Heart right ventricle (tissue), 16 donors: ENCODE results near the gene PTPRD. TPM values are rescaled to one million over a fixed set of nuclear protein-coding genes. Genes with fewer than 3 reads are reported as not detected.

Source experiments
- ATAC-seq, 8 donors: fragments of 200-7000 bp; cut with Tn5 transposase; one replicate each; pipeline ENCODE4 v1.9.1; 2020; ENCODE audit warnings: mild to moderate bottlenecking in 8 of 8, moderate library complexity in 8 of 8, moderate number of reproducible peaks in 1 of 8
- DNase-seq, 2 donors: peaks; one replicate each; pipeline ENCODE4 v3.0.0-alpha.2; 2020
- H3K27ac ChIP-seq, 10 donors: fragments of 200-600 bp; sonication (generic) in 2 of 10; one replicate each; pipeline versions ENCODE4 v1.5.0 to v1.8.0; 2020 to 2022; ENCODE audit warnings: mild to moderate bottlenecking in 3 of 10
- H3K27me3 ChIP-seq, 7 donors: fragments of 200-600 bp; one replicate each; pipeline ENCODE4 v1.8.0; 2021 to 2022; ENCODE audit warnings: mild to moderate bottlenecking in 2 of 7
- H3K36me3 ChIP-seq, 9 donors: fragments of 200-600 bp; sonication (generic) in 1 of 9; one replicate each; pipeline versions ENCODE4 v1.5.0 to v1.8.0; 2020 to 2022; ENCODE audit warnings: mild to moderate bottlenecking in 2 of 9
- H3K4me1 ChIP-seq, 9 donors: fragments of 200-600 bp; sonication (generic) in 1 of 9; one replicate each; pipeline versions ENCODE4 v1.5.0 to v1.8.0; 2020 to 2022; ENCODE audit warnings: mild to moderate bottlenecking in 4 of 9
- H3K4me3 ChIP-seq, 10 donors: fragments of 200-600 bp; sonication (generic) in 2 of 10; one replicate each; pipeline versions ENCODE4 v1.5.0 to v1.8.0; 2020 to 2022; ENCODE audit warnings: mild to moderate bottlenecking in 7 of 10, moderate library complexity in 2 of 10
- H3K9me3 ChIP-seq, 11 donors: fragments of 200-600 bp in 10 of 11; sonication (generic) in 2 of 11; one replicate each; pipeline versions ENCODE4 v1.5.0 to v1.8.0; 2013 to 2022; ENCODE audit warnings: mild to moderate bottlenecking in 2 of 11, control low read depth in 1 of 11, moderate library complexity in 1 of 11
- WGBS, 2 donors: extraction: QIAGEN DNeasy Blood & Tissue Kit; methylation state at CpG; one replicate each; pipeline ENCODE4 v1.1.7; 2013; ENCODE audit warnings: inconsistent platforms in 1 of 2; 5-methylcytosine and 5-hydroxymethylcytosine counted together
- intact Hi-C, 10 donors: fragments of 100-400 bp; cut with DNase I; formaldehyde crosslinking; loops; one replicate each; pipeline versions ENCODE4 v1.11.1 to v1.14.2; 2022
- polyA plus RNA-seq, 2 donors: library from polyadenylated mRNA; stranded (reverse); fragments of 200-250 nt; gene quantifications; one replicate each; pipeline ENCODE4 v1.2.3, GENCODE V29; 2013
- total RNA-seq, 10 donors: library from RNA; stranded (reverse); fragmentation: NEBNext Ultra II Directional in 3 of 10; extraction: Animal tissue kit (Norgen Biotek cat#: 25700) in 3 of 10; gene quantifications; one replicate each; pipeline versions ENCODE4 v1.2.1 to v1.2.4, GENCODE V29; 2021 to 2023
- TF ChIP-seq, protein P1 (sequence below), 9 donors: fragments of 200-600 bp; sonication (generic) in 2 of 9; IDR thresholded peaks; one replicate each; pipeline versions ENCODE4 v1.5.0 to v1.8.0; 2021 to 2022; ENCODE audit warnings: antibody characterized with exemption in 9 of 9, mild to moderate bottlenecking in 5 of 9, moderate library complexity in 1 of 9
- donor health status: Arrhythmogenic right ventricular cardiomyopathy.
- donor health status: ischemic (EF 13 %, LVEDD 7.1; RV severe dilation, severe dysfunction).
- donor health status: healthy with polysubstance abuse.
- donor health status: DM: no; HTN: yes; CAD: no.
- donor health status: DM: no; HTN: no; CAD: no.
- donor health status: ischemic (EF 25% LVEDD 6.9; RV normal size, moderate dysfunction).
- donor health status: ischemic (EF 25% LVEDD 5.7; RV mildly dilated, moderate dysfunction).
- donor health status: healthy.
- donor health status: DM: yes; HTN: yes; CAD: no.
- donor health status: Ischemic cardiomyopathy.
- donor health status: ischemic (EF 35%, LVEDD 5.7; RV mildly dilated, moderate dysfunction).
- donor health status: nonischemic (EF 11% LVEDD 7.7; RV severe dilation, severe dysfunction).
- donor health status: DM: yes; HTN: yes; CAD: no.
- donor health status: PGD.
- donor health status: ischemic (EF 29% LVEDD 5.4; RV normal size, mild dysfunction).
- donor health status: nonischemic (EF 23%, LVEDD 6.1; RV moderate dilation, normal function).

PTPRD gene
- total and polyA plus RNA-seq, 12 donors, result 1.4 to 25.2 (median 13.0) TPM

DNA sequence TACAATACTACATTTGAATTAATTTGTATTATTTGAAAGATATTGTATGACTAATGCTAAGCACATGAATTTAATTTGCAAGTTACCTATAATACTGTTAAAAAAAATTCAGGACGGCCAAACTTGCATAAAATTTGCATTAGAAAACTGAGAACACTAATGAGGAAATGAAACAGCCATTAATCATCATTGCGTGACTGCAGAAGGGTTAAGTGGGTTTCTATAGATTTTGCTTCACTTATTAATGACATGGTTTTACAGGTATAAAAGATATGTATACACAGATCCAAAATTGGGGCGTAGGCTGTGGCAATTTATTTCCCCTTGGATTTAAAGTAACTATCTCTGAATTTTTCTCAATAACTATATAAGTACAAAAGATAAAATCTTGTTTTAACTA lies 882.6 kb downstream of the PTPRD start:
- TF ChIP-seq, protein P1, sequence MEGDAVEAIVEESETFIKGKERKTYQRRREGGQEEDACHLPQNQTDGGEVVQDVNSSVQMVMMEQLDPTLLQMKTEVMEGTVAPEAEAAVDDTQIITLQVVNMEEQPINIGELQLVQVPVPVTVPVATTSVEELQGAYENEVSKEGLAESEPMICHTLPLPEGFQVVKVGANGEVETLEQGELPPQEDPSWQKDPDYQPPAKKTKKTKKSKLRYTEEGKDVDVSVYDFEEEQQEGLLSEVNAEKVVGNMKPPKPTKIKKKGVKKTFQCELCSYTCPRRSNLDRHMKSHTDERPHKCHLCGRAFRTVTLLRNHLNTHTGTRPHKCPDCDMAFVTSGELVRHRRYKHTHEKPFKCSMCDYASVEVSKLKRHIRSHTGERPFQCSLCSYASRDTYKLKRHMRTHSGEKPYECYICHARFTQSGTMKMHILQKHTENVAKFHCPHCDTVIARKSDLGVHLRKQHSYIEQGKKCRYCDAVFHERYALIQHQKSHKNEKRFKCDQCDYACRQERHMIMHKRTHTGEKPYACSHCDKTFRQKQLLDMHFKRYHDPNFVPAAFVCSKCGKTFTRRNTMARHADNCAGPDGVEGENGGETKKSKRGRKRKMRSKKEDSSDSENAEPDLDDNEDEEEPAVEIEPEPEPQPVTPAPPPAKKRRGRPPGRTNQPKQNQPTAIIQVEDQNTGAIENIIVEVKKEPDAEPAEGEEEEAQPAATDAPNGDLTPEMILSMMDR (IDR thresholded peaks at IDR 0.05), result no peak
- Histone ChIP-seq H3K36me3 (no peaks in the 10 kb centered on the region), H3K4me1 (no peaks in the 10 kb centered on the region), H3K27ac (no peak overlapping the region), H3K9me3 (no peaks in the 10 kb centered on the region), H3K4me3 (no peak overlapping the region), H3K27me3 (no peaks in the 10 kb centered on the region)
- DNase-seq, result no peak
- 54 to 55% methylated on average over 3 of the region's 3 CpGs for WGBS, 2 donors
- no peak for ATAC-seq
- intact Hi-C loops, result no loop called here

DNA sequence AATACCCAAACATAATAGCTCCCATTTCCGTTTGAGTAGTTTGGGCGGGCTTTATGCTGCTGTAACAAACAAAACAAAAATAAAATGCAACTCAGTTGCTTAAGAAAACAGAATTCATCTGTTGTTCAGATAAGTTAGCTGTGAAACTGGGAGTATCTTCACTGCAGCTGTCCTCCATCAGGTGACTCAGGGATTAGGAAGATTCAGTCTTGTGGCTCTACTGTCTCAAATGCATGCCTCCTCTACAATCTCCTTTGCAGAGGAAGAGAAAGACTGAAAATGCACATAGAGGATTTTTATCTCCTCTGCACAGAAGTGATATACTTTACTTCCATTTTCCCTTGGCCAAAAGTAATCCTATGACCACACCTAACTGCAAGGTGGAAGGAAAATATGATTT lies 883.7 kb downstream of the PTPRD start:
- intact Hi-C loops, result no loop called here
- H3K4me1 ChIP-seq, result no peaks in the 10 kb centered on the region
- H3K4me3 ChIP-seq, result no peak overlapping the region
- no peak for ATAC-seq
- no peak overlapping the region for H3K27ac ChIP-seq
- no peak for DNase-seq
- 75 to 85% methylated on average over 2 of the region's 2 CpGs for WGBS, 2 donors
- no peaks in the 10 kb centered on the region for H3K36me3 ChIP-seq
- no peaks in the 10 kb centered on the region for H3K9me3 ChIP-seq
- TF ChIP-seq, protein P1 (IDR thresholded peaks at IDR 0.05), result no peak
- no peaks in the 10 kb centered on the region for H3K27me3 ChIP-seq

DNA sequence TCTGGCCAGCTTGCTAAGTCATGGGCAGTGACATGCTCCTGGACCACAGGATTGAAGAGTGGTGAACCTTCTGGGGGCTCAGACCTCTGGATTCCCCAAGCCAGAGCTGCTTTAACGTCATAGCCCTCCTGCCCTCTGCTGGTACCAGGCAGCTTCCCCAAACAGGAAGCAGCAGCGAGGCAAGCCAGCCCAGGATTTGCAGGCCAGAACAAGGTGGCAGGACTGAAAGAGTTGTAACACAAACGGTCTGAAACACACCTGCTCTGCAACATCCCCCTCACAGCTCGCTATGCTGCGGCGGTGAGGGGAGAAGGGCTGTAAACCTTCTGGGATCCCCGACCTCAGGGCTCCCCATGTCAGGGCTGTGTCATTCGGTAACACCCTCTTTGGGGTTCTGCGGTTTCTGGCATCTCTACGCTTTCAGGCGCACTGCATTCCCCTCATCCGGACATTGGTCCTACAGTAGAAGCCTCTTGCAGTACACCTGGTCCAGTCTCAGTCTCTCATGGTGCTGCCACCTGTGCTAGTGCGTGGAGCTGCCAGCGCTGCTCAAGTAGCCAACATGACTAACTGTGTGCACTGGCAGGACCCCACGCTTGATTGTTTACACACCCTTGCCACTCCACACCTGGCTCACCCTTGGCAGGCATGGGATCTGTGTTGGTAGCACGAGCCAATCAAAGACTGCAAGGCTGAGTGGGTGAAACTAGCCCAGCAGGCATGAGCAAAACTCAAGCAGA lies 893.3 kb downstream of the PTPRD start:
- no peaks in the 10 kb centered on the region for H3K36me3 ChIP-seq
- DNase-seq (no peak), ATAC-seq (no peak)
- no peaks in the 10 kb centered on the region for H3K27me3 ChIP-seq
- H3K9me3 ChIP-seq, result peaks cover 0 to 42% (median 10%) of the 10 kb centered on the region in 11 donors
- WGBS, 2 donors, result 76 to 85% methylated on average over 16 of the region's 16 CpGs
- H3K4me3 ChIP-seq, result no peak overlapping the region
- intact Hi-C loops, result no loop called here
- no peak overlapping the region for H3K27ac ChIP-seq
- TF ChIP-seq, protein P1 (IDR thresholded peaks at IDR 0.05), result no peak
- no peaks in the 10 kb centered on the region for H3K4me1 ChIP-seq

DNA sequence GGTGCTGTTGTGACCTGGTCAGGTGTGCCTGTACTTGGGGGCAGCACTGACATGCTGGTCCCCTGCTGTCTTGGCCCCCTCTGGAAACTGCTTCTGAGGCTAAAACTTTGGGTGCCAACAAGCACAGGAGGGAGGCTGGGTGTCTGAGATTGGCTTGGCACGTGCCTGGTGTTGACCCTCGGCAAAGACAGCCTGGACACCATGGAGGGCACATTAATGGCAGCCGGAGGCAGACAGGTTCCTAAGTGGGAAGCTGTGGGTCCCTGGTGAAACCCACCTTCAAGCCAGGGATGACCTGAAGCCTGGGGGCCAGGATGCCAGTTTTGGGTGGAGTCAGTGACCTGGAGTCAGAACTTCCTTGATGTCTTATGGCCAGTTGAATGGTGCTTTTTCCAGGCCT lies 894.1 kb downstream of the PTPRD start:
- Histone ChIP-seq H3K4me1 (no peaks in the 10 kb centered on the region), H3K4me3 (no peak overlapping the region), H3K36me3 (no peaks in the 10 kb centered on the region), H3K27me3 (no peaks in the 10 kb centered on the region), H3K27ac (no peak overlapping the region), H3K9me3 (peaks cover 0 to 42% (median 10%) of the 10 kb centered on the region in 11 donors)
- DNase-seq (no peak), ATAC-seq (no peak)
- intact Hi-C loops, result no loop called here
- TF ChIP-seq, protein P1 (IDR thresholded peaks at IDR 0.05), result no peak
- 50 to 82% methylated on average over 3 of the region's 3 CpGs for WGBS, 2 donors
